Stimulated activated CD8-positive, alpha-beta memory T cell treated with anti-CD3 and anti-CD28 coated beads, Interleukin-15, amount 100 ng/mL, for 1 hour (primary cell): ENCODE measurements around the gene LIPF.
"Not testable (repeated sequence)": the region's sequence is repeated elsewhere in the genome, so short reads cannot be mapped to it uniquely, and the experiment has no call there.

Source experiments
- DNase-seq: peaks from one replicate; pipeline ENCODE4 v3.0.0-alpha.2; 2020; ENCODE audit warnings: low read depth

Gene LIPF

DNA sequence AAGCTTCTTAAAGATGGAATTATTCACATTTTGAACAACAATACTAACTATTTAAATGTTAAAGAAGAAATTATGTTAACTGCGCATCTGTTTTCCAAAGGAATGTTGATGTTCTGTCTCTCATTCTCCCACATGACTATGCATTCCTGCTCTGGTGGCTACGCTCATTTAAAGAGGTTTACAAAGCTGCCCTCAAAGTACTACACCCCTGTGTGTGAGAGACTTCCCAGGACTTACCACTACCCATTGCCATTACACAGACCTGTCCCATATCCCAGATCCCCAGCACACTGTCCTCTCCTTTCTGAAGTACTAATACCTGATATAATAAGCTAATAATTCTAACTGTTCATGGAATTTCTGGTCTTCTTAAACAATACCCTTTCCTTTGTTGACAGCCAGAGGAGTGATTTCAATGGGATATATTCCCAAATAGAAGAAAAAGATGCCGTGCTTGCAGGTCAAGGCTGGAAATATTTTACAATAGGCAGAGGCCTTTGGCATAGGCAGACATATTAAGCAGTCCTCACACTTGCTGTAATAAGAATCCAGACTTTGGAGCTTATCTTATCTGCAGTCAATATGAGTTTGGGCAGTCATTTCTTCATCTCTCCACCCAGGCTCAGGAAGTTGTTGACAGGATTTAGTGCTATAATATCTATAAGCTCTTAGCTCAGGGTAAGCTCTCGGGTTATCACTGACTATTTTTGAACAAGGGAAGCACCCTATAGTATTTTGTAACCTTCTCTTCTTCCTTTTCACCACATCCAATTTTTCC lies 12.2 kb downstream of the LIPF start:
- no peak for DNase-seq

DNA sequence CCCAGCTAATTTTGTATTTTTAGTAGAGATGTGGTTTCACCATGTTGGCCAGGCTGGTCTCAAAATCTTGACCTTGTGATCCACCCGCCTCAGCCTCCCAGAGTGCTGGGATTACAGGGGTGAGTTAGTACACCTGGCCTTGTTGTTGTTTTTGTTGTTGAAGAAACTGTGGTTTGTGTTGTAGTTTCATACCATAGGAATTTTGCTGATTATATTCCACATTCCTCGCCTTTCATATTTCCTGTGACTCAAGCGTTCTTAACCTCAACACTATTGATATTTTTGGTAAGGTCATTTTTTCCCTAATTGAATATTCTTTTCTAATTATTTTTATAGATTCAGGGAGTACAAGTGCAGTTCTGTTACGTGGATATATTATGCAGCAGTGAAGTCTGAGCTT lies 16.7 kb downstream of the LIPF start:
- DNase-seq: no peak

DNA sequence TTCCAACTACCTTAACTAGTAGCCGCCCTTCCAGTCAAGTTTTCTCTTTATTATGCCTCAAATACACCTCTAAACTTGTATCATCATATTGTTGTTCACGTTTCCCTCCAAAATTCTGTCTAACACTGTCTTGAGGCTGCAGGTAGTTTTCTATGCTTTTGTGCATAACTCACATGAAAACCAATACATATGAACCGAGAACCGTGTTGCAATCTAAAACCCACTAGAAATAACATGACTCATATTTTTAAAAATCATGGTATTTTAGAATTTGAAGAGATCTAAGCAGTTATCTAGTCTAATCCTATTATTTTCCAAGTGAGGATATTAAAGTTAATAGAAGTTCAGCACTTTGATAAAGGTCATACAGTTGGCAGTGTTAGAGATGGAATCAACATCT lies 18.2 kb downstream of the LIPF start:
- DNase-seq: no peak

DNA sequence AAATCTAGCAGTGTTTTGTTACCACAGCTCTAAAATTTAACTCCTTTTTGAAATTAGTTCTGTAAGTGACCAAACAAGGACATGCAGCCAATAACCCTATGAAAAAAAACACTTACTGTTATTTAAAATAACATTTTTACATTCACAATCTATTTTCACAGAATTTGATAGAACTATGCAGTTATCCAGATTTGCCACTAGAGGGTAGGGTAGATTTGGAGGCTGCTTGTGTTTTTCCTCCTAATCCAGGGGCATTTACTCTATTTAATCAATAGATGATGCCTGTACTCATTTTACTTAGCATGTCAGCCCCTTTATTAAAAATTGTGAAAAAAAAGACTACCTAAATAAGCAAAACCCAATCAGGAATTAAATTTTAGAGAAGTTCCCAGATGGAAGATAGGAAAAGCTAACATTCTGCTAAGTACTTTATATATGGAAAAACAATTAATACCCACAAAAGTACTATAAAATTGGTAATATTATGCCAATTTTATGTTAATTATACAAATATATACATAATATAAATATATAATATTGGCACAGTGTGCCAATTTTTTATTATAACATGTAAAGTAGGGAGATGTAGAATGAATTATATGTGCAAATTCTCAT lies 23.7 kb downstream of the LIPF start:
- no peak for DNase-seq

DNA sequence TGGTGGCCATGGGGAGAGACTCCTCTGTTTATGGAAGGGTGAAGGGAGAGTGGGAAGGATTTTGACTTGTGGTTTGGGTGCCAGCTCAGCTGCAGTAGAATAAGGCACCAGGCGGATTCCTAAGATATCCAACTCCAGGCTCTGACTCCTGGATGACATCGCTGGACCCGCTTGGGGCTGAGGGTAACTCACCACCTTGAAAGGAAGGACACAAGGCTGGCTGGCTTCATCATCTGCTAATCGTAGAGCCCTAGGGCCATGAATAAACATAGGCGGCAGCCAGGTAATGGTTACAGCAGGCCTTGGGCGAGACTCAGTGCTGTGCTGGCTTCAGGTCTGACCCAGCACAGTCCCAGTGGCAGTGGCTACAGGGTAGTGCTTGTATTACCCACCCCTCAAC lies 25.1 kb downstream of the LIPF start:
- no peak for DNase-seq

DNA sequence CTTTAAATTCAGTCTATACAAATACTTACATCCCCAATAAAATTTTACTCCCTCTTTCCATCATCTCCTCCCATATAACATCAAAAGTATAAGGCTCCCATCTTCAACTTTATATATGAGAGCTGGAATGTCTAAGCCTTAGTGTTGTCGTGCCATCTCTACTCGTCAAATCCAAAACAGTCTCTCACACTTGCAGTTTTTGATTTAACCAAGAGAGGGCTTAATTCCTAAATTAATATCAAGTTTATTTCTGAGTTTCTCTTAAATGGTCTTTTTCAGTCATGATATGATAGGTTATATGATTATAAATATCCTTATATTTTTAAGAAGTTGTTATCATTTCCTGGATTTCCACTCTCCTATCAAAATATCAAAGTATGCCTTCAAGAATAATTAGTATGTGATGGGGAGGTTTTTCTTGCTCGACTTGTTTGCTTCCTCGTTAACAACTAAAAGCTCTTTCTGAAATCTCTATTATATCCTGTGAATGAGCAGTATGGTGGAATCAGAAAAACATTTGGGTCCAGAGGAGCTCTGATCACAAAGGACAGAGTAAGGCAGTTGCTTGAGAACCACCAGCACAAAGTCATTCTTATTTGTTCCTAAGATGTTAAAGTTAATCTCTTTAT lies 29.3 kb downstream of the LIPF start:
- DNase-seq: no peak

DNA sequence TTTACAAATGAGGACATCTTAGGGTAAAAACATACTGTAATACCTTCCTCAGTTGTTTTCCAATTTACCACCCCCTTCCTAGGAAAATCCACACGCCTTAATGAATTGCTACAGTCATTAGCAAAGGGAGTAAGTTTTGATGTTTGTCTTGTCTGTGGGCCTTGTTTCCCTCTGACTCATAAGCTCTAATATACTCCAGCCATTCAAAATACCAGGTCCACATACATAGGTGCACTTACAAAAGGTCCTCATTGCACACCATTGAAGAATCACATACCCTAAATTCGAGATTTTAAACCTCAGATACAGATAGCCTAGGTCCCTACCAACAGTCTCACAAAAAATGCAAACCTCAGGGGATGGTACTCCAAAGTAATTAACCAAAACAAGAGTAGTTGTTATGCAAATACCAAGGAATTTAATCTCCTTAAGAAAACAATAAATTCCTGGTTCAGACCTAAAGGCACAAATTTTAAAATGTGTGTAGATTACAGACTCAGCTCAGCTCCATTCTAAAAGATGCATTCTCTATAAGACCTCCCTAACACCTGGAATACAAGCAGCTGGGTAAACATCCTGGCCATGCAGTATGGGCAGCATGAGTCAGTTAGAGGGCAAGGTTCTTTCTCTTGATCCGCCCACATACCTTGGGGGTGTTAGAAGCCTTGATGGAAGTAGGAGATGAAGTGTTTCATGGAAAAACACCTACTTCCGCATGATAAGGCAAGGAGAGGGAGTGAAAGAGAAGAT lies 38.8 kb downstream of the LIPF start:
- no peak for DNase-seq

DNA sequence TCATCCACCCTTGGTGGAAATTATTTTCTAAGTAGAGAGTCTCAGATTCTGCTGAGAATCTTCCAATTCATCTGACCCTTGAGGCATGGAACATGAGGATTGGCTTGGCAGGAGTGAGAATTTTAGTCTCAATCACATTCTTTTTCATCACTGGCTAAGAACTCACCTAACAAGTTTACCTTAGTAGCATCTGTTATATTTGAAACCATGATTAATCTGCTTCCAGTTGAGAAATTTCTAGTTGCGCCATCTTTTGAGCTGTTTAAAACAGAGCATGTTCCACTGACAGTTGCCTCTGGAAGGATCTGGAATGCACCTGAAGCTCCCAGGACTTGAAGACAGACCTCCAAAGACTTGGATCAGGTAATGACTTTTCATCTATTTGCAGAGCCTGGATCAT lies 41.7 kb downstream of the LIPF start, which contains the start of gene LIPK:
Gene LIPK (plus strand): TSS at position 292 of the 400 bp plus-strand sequence. CDS start 18,295 bp downstream, outside the sequence.
- no peak for DNase-seq

DNA sequence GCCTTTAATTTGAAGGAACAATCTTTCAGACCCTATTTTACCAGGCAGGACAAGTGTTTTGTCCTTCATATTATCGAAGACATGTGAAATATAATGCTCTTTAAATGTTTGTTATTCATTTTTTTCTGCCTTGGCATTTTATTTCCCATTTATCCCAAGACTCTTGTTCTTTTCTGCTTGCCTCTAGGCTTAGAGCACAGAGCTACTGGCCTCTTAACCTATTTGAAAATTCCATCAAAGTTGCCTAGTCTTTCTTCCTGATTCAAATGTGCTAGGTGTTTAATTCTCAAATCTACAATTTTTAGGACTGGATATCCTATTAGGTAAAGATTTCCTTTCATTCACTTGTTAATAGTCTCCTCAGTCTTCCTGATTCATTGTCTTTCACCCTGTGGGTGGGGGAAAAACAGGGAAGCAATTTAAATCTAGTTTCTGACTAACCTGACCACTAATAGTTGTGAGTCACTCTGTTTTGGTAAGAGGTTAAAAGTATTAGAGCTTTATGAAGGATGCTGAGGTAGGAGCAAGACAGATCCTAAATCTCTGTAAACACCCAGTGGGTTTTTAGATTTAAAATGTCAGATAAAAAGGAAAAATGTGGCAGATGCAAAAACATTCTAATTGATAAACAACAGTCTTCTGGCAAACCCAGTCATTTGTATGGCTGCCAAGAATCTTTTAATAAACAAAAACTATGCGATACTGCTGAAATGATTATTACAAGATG lies 43.4 kb downstream of the LIPF start:
- no peak for DNase-seq

DNA sequence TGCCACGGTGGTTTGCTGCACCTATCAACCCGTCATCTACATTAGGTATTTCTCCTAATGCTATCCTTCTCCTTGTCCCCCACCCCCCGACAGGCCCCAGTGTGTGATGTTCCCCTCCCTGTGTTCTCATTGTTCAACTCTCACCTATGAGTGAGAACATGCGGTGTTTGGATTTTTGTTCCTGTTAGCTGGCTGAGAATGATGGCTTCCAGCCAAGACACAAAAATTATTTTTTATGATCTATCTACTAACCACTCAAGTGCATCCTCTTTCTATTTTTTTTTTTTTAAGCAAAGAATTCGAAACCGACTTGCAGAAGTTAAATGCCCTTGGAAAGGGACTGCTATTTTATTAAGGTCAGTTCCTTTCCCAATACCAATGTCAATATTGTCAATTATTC lies 45.1 kb downstream of the LIPF start:
- DNase-seq: not testable (repeated sequence)

DNA sequence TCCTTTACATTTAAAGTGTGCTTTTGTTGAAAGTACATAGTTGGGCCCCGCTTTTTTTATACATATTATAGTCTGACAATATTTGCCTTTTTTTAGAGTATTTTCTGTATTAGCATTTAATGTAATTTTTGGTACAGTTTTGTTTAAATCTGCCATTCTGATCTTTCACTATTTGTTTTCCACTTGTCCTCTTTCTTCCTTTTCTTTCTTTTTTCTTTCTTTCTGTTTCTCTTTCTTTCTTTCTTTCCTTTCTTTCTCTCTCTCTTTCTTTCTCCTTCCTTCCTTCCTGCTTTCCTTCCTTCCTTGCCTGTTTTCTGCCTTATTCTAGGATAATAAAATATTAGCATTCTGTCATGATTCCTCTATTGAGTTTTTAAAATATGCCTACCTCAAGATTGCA lies 51.3 kb downstream of the LIPF start:
- no peak for DNase-seq

DNA sequence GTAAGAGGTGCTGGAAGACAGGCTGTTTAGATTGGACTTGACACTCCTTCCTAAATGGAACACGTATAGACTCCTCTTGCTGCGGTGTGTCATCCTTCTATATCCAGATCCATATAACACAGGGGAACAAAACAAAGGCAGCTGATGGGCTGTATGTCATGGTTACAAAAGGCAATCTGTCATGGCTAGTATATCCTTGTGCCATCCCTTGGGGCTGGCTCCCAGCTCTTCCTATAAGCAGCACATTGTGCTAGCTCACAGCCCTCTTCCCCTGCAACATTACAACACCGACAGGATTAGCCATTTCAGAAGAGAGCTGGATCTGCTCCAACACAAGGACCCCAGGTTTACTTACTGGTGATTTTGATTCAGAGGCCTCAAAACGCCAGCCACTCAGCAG lies 57.1 kb downstream of the LIPF start:
- no peak for DNase-seq

DNA sequence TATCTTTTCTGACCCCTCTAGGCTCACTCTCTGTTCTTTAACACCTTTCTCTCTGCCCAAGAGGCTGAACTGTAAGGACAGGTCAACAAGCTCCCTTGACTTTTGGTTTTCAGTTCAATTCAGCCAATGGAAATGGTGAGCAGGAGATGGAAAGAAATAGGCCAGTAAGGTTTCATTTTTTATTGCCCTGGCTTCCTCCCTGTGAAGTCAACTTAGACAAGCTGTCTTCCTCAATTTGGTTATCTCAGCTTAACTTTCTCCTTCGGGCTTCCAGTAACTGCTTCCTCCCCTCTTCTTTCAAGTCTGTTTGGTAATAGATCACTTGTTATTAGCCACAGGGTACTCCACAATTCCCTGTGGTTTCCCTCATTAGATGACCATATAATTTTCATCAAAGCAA lies 61.6 kb downstream of the LIPF start:
- DNase-seq: no peak

DNA sequence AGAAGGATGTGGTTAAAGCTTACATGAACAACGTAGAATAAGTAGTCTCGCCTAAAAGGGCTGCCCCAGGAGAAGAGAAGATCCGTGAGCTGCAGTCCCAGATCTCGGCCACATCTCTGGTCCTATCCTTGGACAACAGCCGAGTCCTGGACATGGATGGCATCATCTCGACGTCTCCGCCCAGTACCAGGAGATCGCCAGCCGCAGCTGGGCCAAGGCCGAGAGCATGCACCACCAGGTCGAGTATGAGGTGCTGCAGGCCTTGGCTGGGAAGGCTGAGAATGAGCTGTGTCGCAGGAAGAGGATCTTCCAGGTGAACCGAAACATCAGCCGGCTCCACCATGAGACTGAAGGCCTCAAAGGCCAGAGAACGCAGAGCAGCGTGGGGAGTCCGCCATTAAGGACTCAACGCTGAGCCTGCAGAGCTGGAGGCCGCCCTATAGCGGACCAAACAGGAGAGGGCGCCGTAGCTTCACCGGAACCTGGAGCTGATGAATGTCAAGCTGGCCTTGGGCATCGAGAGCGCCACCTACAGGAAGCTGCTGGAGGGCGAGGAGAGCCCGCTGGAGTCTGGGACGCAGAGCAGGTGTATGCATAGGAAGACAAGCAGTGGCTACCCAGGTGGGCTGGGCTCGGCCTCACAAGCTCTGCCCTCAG lies 64.0 kb downstream of the LIPF start:
- DNase-seq: no peak
